Fibroblast of the conjunctiva (primary cell): ENCODE measurements around the gene ERP27.

Experiments
- DNase-seq: peaks from one replicate; pipeline ENCODE4 v3.0.0-alpha.2; 2010; ENCODE audit warnings: low read depth

Gene ERP27

GRCh38 chr12:14935031-14935430 lies 3.3 kb downstream of the ERP27 start:
- DNase-seq = no peak

GRCh38 chr12:14934511-14934910 lies 3.8 kb downstream of the ERP27 start:
- DNase-seq = no peak

- DNase-seq = no peak
These were observed 6.4 kb downstream of the ERP27 start for GRCh38 chr12:14931791-14932560.

DNA sequence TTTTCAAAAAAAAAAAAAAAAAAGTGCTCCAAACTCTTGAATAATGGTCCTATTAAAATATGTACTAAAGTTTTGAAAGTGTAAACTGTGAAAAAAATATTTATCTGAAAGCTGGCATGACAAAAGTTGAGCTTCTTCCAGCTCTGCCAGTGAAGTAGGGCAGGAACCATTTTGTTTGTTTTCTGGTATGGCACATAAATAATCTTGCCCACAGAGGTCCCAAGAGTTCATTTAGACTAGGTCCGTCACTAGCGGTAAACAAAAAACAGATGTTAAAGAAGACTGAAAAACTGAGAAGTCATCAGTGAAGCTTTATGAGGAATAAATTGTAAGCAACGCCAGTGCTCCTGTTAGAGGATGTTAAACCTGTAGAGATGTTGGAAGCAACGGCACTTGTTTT lies 7.0 kb downstream of the ERP27 start:
- no peak for DNase-seq

- no peak for DNase-seq
These were observed 8.0 kb downstream of the ERP27 start for GRCh38 chr12:14930299-14930698.

- DNase-seq = no peak
These were observed 9.4 kb downstream of the ERP27 start for GRCh38 chr12:14928931-14929330.

- no peak for DNase-seq
These were observed 11.1 kb downstream of the ERP27 start for GRCh38 chr12:14927267-14927666.

- no peak for DNase-seq
These were observed 13.8 kb downstream of the ERP27 start for GRCh38 chr12:14924541-14924940.

DNA sequence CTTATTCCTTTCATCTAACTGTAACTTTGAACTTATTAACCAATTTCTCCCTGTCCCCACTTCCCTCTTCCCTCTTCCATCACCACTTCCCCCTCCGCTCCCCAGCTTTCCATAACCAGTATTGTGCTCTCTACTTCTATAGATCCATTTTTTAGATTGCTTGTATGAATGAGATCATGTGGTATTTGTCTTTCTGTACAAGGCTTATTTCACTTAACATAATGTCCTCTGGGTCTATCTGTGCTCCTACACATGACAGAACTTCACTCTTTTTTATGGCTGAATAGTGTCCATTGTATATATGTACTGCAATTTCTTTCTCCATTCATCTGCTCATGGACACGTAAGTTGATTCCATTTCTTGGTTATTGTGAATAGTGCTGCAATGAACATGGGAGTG lies 14.4 kb downstream of the ERP27 start:
- no peak for DNase-seq

GRCh38 chr12:14921218-14921617 lies 17.1 kb downstream of the ERP27 start:
- no peak for DNase-seq

GRCh38 chr12:14920475-14921126 lies 17.7 kb downstream of the ERP27 start:
- no peak for DNase-seq

DNA sequence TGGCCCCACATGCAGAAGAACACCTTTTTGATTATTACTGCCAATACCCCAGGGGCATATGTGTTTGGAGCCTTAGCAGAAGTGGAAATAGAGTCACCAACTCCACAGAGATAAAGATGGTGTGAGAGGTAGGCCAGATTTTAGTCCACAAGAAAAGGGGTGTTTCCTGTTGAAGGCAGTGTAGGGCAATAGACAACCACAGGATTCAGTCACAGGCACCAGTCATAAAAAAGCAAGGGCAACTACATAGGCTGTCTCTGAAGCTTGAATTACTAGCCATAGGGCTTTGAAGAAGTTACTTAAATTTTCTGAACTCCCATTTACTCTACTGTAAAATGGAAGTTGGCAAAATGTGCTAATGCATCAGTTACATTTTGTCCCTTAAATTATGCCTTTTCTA lies 18.9 kb downstream of the ERP27 start:
- DNase-seq = no peak

DNA sequence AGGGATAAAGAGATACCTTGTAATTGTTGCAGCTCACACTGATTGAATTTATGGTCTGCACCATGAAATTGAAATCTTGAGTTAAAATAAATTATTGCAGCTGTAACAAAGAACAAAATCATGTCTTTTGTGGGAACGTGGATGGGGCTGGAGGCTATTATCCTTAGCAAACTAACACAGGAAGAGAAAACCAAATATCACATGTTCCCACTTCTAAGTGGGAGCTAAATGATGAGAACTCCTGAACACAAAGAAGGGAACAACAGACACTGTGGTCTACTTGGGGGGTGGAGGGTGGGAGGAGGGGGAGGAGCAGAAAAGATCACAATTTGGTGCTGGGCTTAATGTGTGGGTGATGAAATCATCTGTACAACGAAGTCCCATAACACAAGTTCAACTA lies 22.6 kb downstream of the ERP27 start:
- no peak for DNase-seq

DNA sequence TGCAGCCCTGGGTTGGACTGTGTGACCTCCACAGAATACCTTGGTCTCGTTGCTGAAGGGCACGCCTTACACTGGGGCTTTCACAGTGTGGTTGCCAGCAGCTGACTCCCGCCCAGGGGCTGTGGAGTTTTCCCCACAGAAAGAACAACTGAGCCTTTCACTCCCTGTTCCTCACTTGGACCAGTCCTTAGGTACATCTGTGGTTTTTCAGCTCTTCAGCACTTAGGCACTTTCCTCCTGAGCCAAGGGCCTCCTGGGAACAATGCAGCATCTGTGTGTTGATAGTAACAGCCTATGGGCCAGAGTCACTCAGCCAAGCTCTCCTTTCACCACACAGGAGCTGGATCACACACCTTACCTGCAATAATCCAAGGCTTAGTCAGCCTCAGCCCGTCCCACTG lies 25.0 kb downstream of the ERP27 start:
- DNase-seq = no peak

- DNase-seq = no peak
These were observed 27.2 kb downstream of the ERP27 start for GRCh38 chr12:14911131-14911530.

GRCh38 chr12:14910090-14910915 lies 28.0 kb downstream of the ERP27 start:
- DNase-seq = no peak

DNA sequence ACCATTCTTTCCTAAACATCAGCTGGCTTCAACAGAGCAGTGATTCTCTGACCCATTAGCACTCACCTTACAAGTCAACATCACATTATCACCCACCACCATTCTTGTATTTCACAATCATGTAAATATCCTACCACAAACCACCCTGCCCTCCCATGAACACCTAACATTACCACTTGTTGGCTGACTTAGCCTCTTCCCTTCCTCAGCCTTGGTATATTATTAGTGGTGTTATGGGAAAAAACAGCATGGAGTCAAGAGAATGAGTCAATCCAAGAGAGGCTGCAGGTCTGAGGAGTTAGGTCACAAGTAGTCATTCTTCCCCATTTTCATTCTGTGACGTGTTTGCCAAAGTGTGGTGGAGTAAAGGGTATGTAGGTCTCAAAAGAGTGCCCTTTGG lies 30.4 kb downstream of the ERP27 start:
- DNase-seq = no peak

- no peak for DNase-seq
These were observed 32.2 kb downstream of the ERP27 start for GRCh38 chr12:14906114-14906513.

GRCh38 chr12:14905269-14906004 lies 32.9 kb downstream of the ERP27 start:
- DNase-seq = no peak

GRCh38 chr12:14904854-14905253 lies 33.5 kb downstream of the ERP27 start:
- DNase-seq = no peak

- no peak for DNase-seq
These were observed 34.8 kb downstream of the ERP27 start for GRCh38 chr12:14903386-14904098.

GRCh38 chr12:14902465-14902864 lies 35.9 kb downstream of the ERP27 start:
- DNase-seq = no peak
